GDM1 (cell line): Measurements from ENCODE around the gene MYBPC2.
"Not testable (repeated sequence)": the region's sequence is repeated elsewhere in the genome, so short reads cannot be mapped to it uniquely, and the experiment has no call there.

Experiments
- DNase-seq: peaks from one replicate; lab custom pipeline; 2025; lab: John Stamatoyannopoulos, UW

The MYBPC2 gene

DNA sequence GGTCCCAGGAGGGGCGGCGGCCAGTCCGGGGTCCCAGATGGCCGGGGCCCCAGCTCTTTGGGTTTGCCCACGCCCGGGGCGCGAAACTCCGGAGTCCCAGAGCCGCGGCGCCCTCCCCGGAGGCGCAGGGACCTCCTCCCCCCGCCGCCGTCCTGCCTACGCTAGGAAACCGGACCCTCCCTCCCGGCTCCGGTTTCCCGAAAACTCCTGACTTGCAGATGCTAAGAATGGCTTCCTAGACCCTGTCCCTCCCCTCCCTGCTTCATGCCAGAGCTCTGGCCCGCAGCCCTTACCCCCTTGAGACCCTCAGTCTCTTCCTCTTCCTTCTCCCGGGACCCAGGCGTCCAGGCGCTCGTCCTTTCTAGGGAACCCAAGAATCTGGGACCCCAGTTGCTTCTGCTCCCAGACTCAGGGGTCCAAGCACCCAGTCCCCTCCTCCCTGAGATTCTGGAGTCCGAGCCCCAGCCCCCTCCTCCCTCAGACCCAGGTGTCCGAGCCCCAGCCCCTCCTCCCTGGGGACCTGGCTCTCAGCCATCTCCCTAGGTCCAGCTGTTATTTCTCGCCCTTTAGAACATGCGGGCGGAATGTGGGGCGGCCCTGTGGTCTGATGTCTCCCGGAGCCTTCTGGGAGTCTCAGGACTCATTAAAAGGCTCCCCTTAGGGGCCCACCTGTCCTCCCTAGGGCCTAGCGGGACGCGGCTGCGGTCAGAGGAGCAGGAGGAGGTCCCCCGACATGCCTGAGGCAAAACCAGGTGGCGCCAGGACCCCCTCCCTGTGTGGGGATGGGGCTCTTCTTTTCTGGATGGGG lies at the start of gene MYBPC2:
Gene MYBPC2, plus strand, starts transcription at position 672 of the 808 bp plus-strand sequence. Its CDS starts 62 bp downstream, at position 734.
- DNase-seq, result no peak

DNA sequence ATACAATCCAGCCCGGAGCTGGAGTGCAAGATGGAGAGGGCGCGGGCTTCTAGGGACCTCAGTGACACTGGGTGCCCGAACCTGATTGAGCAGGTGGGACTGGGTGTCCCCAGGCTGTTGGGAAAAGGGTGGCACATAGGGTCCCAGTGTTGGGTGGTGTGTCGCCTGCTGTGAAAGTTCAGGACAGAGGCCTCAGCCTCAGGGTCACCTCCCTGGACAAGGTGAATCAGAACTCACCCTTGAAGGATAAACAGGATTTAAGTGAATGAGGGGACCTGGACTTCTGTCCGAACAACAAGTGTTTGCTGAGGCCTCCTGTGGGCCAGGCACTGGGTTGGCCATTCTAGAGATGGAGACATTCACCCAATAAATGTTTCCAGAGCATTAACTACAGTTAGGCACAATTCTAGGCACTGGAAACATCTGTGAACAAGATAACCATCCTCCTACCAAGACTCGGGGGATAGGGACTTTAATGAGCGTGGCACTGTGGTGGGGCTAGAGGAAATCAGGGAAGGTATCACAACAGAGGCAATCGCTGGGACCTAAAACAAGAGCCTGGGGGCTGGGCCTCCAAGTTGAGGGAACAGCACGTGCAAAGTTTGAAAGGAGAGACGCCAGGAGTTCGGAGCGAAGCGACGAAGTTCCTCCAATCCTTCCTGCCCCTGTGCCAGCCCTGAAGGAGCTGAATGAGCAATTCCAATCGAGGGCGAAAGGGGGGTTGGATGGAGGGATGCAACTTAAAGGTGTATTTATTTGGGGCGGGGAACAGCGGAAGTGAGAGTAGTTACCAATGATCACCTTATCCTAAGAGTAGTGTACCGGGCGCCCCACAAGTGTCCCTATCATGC lies 49.5 kb upstream of the MYBPC2 start:
- DNase-seq, result no peak

DNA sequence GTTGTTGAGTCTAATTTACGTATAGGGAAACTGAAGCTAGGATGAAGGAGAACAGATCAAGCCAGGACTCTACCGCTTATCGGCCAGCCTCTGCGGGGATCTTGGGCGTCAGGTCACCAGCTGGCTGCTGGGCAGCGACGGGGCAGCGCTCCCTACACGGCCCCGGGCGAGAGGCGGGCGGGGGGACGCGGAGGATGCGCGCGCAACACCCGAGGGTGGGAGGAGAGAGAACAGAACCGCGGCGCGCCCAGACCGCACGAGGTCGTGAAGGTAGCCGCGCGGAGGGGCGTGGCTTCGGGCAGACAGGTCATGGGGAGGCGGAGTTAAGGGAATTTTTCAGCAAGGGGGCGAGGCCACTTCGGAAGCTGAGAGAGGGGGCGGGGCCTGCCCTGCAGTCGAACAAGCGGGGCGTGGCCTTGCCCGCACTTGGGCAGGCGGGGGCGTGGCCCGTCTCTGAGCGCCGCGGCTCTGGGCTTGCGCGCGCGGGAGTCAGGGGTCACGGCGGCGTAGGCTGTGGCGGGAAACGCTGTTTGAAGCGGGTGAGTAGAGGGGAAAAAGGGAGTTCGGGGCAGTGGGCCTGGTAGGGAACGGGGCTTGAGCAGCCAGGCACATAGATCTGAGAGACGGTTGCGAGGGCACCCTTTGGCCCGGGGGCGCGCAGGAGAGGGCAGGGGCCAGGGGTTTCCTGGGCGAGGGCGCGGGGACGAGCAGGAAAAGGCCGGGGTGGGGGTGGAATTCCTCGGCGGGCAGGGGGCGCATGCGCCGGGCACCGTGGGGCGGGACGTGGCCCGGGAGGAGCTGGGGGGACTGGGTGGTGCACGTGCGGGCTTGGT lies 48.6 kb upstream of the MYBPC2 start, which contains the start of gene POLD1:
Gene POLD1, plus strand, starts transcription at position 496 of the 833 bp plus-strand sequence. CDS start 14,505 bp downstream, outside the sequence.
- DNase-seq, result peak; percentile 97

DNA sequence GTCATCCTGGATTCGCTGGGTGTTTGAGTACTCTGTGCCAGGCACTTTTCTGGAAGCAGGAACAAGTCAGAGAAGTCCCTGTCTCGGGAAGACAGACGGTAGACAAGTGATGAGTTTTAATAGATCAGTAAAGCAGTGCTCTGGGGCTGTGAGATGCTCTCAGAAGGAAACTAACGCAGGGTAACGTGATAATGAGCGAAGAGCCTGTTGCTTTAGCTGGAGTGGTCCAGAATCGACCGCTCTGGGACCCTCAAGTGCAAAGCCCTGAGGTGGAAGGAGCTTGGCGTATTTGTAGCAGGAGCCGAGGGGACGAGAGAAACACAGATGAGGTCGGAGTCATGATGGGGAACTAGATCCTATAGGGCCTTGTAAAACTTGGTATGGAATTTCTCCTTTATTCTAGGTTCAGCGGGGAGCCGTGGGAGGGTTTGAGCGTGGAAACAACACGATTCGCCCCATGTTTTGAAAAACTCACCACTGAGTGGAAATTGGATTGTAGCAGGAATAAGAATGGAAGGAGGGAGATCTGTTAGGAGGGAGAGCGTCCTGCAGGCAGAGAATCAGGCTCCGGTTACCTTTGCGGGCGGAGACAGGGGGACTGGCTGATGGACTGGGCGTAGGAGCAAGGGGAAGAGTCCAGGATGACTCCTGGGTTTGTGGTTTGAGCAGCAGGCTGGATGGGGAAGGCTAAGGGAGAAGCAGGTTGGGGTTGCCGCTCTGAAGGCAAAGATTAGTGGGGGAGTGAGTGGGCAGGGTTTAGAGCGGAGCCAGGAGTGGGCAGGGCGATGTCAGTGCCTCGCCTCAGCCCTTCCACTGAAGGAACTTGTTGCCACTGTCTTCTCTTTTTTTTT lies 47.8 kb upstream of the MYBPC2 start:
- no peak for DNase-seq

DNA sequence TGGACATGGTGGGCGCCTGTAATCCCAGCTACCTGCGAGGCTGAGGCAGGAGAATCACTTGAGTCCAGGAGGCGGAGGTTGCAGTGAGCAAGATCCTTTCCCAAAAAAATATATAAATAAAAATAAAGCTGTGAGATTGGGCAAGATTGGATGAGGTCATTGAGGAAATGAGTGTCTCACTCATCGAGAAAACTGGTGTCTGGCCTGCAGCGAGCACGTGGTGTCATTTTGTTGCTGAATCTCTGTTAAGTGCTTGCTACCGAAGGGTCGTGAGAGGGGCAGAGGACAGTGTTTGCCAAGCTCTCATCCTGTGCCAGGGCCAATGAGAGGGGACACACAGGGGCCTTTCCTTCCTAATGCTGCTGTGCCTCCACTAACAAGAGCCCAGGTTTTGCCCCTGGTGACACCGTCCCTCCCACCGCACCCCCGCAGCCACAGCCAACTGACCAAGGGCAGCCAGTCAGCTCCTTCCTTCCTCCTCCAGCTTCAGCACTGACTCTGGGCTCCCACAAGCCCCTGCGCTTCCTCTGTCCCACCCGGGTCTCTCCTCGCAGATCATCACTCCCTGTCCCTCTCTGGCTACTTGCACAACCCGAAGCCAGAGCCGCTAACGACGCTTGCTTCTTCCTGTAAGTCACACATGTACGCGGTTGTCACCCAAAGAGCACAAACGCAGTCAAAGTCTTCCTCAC lies 45.4 kb upstream of the MYBPC2 start:
- no peak for DNase-seq

DNA sequence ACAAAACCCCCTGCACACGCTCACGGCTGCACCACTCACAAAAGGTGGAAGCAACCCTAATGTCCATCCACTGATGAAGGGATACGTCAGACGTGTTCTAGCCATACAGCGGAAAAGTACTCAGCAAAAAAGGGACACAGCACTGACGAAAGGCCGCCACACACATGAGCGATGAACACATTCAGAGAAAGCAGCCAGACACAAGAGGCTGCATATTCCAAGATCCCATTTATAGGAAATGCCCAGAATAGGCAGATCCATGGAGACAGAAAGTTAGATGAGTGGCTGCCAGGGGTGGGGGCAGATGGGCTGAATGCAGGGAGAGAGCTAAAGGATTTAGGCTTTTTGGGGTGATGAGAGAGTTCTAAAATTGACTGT lies 44.8 kb upstream of the MYBPC2 start:
- DNase-seq, result no peak

DNA sequence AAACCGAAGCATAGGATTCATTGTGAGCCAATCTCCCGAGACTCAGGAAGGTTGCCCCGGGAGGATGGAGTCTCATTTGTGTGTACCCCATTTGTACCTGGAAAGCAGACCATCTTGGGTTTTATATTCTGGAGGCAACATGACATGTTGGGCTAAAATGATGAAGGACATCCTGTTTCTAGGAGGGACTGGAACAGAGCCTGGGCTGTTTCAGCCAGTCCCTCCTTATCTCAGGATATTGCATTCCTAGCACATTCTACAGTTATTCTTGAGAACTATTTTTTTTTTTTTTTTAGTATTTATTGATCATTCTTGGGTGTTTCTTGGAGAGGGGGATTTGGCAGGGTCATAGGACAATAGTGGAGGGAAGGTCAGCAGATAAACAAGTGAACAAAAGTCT lies 42.4 kb upstream of the MYBPC2 start:
- DNase-seq, result not testable (repeated sequence)

DNA sequence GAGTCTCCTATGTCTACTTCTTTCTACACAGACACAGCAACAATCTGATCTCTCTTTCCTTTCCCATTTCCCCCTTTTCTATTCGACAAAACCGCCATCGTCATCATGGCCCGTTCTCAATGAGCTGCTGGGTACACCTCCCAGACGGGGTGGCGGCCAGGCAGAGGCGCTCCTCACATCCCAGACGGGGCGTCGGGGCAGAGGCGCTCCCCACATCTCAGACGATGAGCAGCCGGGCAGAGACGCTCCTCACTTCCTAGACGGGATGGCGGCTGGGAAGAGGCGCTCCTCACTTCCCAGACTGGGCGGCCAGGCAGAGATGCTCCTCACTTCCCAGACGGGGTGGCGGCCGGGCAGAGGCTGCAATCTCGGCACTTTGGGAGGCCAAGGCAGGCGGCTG lies 41.7 kb upstream of the MYBPC2 start:
- not testable (repeated sequence) for DNase-seq

DNA sequence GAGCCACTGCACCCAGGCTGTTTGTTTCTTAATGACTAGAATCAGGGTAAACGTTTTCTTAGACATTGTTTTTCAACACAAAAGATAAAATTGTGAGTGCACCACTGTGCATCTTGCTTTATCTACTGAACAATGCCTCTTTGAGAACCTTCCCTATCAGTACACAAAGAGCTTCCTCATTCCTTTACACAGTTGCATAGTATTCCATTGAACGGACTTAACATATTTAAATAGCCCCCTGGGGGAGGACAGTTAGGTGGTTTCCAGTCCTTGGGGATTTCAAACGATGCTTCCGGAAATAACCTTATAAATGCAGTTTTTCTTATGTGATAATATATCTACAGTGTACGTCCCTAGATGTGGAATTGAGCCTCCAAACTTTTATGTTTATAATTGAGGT lies 39.9 kb upstream of the MYBPC2 start:
- DNase-seq, result no peak

DNA sequence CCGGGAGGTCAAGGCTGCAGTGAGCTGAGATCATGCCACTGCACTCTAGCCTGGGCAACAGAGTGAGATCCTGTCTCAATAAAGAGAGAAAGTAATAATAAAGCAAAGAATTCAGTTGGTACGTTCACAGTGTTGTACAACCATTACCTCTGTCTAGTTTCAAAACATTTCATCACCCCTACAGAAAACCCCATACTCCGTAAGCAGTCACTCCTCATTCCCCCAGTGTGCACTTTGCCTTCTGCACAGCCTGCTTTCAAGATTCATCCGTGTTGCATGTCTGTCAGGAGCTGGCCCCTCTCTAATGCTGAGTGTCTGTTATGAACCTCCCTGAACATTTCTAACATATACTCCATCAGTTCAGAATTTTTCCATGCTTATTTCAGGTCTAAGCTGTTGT lies 39.1 kb upstream of the MYBPC2 start:
- DNase-seq, result no peak

DNA sequence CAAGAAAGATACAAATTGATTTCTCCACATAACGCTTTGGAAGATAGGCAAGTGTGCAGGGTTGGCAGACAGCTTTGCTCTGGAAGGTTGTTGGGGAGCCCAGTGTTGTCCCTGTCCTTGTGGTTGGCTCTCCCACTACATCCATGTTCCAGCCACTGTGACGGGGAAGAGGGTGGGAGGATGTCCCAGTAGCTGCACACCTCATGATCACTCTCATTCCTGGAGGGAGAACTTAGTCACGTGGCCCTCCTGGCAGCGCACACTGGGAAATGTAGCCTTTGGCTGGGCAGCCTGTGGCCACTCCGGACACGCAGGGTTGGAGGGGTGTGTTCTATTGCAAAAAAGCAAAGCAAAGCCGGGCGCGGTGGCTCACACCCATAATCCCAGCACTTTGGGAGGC lies 38.7 kb upstream of the MYBPC2 start:
- DNase-seq, result no peak

DNA sequence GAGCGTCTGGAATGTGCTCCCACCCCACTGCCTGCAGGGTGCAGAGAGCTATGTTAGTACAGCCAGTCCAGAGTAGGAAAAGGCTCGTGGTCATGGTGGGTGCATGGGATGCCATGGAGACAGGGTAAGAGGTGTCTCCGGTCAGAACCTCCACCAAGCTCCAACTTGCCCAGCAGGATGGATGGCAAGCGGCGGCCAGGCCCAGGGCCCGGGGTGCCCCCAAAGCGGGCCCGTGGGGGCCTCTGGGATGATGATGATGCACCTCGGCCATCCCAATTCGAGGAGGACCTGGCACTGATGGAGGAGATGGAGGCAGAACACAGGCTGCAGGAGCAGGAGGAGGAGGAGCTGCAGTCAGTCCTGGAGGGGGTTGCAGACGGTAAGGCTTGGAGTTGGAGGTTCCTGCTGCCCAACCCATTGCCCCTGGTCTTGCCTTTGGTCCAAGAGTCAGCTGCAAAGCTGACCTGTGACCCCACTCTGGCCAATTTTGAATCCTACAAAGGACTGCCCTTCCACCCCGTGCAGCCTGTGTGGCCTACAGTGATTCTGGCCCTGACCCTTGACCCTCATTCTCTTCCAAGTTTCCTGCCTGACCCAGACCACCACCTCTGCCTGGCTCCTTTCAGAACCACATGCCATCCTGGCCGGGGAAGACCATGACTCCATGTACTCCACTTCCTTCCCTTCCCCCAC lies 33.9 kb upstream of the MYBPC2 start:
- no peak for DNase-seq

DNA sequence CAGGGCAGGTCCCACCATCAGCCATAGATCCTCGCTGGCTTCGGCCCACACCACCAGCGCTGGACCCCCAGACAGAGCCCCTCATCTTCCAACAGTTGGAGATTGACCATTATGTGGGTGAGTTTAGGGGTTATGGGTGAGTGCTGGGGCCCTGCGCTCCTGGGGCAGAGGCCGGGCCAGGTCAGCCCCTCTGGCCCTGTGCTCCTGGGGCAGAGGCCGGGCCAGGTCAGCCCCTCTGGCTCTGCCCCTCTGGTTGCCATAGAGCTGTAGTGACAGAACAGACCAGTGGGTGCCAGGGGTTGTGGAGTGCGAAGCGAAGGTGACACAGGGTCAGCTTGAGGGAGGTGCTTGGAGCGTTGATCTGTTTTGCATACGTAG lies 33.3 kb upstream of the MYBPC2 start:
- DNase-seq, result no peak

DNA sequence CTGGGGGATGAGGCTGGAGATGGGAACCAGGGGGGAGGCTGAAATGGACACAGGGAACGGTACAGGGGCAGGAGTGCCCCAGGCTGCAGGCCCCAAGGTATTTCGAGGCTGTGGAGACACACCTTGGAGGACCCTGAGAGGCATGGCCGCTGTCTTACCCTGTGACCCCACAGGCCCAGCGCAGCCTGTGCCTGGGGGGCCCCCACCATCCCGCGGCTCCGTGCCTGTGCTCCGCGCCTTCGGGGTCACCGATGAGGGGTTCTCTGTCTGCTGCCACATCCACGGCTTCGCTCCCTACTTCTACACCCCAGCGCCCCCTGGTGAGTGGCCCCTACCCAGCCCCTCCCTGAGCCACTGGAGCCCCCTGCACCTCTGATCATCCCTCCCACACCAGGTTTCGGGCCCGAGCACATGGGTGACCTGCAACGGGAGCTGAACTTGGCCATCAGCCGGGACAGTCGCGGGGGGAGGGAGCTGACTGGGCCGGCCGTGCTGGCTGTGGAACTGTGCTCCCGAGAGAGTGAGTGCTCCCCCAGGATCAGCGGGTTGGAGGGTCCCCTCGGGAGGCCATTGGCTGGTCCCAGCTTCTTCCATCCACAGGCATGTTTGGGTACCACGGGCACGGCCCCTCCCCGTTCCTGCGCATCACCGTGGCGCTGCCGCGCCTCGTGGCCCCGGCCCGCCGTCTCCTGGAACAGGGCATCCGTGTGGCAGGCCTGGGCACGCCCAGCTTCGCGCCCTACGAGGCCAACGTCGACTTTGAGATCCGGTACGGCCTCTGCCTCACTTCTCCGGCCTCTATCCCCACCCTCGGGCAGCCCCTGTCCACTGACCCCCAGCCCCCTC lies 30.9 kb upstream of the MYBPC2 start:
- DNase-seq, result no peak

DNA sequence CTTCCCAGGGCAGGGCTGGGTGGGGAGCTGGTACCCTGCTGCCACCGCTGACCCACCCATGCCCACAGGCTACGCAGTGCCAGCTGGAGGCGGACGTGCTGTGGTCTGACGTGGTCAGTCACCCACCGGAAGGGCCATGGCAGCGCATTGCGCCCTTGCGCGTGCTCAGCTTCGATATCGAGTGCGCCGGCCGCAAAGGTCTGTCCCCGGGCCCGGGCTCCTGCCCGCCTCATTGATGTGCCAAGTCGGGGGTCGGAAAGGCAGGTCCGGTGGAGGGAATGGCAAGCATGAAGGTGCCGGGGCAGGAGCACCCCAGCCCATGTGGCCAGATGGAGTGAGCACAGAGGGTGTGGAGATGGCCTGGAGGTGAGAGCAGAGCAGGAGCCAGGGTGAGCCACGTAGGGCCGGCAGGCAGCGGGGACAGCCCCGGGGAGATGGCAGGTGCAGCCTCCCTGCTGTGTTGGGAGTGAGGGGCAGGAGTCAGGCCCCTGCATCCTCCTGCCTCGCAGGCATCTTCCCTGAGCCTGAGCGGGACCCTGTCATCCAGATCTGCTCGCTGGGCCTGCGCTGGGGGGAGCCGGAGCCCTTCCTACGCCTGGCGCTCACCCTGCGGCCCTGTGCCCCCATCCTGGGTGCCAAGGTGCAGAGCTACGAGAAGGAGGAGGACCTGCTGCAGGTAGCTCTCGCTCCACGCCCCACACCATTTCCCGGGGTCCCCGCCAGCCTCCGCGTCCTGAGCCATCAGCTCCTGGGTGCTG lies 30.0 kb upstream of the MYBPC2 start:
- no peak for DNase-seq

DNA sequence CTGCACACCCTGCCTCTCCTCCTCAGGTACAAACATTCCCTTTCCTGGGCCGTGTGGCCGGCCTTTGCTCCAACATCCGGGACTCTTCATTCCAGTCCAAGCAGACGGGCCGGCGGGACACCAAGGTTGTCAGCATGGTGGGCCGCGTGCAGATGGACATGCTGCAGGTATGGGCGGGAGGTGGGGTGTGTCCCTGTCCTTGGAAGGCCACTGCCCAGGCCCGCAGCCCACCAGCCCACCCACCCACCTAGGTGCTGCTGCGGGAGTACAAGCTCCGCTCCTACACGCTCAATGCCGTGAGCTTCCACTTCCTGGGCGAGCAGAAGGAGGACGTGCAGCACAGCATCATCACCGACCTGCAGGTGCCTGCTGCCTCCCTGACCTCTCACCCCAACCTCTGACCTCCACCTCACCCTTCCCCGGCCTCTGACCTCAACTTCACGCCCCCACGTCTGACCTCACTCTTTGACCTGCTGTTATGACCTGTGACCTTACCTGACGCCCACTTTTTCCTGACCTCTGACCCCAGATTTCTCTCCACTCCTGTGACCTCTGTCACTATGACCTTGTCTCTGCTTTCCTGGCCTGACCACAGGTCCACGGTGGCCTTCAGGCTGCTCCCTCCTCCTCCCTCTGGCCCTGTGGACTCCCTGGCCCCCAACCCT lies 26.4 kb upstream of the MYBPC2 start:
- DNase-seq, result no peak

DNA sequence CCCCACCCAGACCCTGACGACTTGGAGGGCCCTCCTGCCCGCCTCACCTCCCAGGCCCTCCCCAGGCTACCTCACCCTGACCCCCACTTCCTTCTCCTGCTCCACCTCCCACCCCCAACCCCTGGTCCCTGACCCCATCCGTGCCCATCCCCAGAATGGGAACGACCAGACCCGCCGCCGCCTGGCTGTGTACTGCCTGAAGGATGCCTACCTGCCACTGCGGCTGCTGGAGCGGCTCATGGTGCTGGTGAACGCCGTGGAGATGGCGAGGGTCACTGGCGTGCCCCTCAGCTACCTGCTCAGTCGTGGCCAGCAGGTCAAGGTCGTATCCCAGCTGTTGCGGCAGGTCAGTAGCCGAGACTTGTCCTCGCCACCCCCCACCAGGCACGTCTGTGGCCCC lies 25.9 kb upstream of the MYBPC2 start:
- no peak for DNase-seq

DNA sequence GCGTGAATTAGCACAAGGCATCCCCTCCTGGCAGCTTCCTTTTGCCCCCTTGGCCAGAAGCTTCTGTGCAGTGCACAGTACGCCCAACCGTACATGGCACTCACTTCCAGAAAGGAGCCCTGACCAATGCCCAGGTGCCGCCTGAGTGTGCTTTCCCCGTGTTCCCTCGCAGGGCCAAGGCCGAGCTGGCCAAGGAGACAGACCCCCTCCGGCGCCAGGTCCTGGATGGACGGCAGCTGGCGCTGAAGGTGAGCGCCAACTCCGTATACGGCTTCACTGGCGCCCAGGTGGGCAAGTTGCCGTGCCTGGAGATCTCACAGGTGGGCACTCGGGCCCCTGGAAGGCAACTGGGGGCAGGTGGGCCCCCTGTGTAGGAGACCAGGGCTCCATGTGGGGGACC lies 23.3 kb upstream of the MYBPC2 start:
- DNase-seq, result no peak
